GM21717 (cell line): Measurements from ENCODE around the gene ARHGAP4.
A peak's percentile ranks its signal among the peaks of the same experiment; 100 is the strongest.

Experiments
- ATAC-seq: cut with Tn5 transposase; IDR thresholded peaks from one replicate; pipeline ENCODE4 v1.9.1; 2021; ENCODE audit warnings: mild to moderate bottlenecking, moderate library complexity; ENCODE audit not compliant: unreplicated experiment

The ARHGAP4 gene

GRCh38 chrX:153908219-153908860 is 17.7 kb downstream of the ARHGAP4 start:
- no peak for ATAC-seq

GRCh38 chrX:153907456-153907855 is 18.6 kb downstream of the ARHGAP4 start:
- ATAC-seq: no peak

- ATAC-seq: no peak
Observed at GRCh38 chrX:153906126-153906917, 19.7 kb downstream of the ARHGAP4 start.

GRCh38 chrX:153905481-153906095 is 20.5 kb downstream of the ARHGAP4 start:
- ATAC-seq: no peak

- ATAC-seq: no peak
Observed at GRCh38 chrX:153903991-153904957, 21.8 kb downstream of the ARHGAP4 start, which contains the start of gene AVPR2. Gene AVPR2 (plus strand): TSS chrX:153904673. CDS start chrX:153905146, 473 bp downstream.

GRCh38 chrX:153903238-153903980 is 22.7 kb downstream of the ARHGAP4 start:
- ATAC-seq: no peak

GRCh38 chrX:153902385-153902784 is 23.7 kb downstream of the ARHGAP4 start:
- no peak for ATAC-seq

- no peak for ATAC-seq
Observed at GRCh38 chrX:153901753-153902140, 24.3 kb downstream of the ARHGAP4 start.

- peak; percentile 63 for ATAC-seq
Observed at GRCh38 chrX:153900831-153901752, 25.0 kb downstream of the ARHGAP4 start.

GRCh38 chrX:153897899-153898298 is 28.2 kb downstream of the ARHGAP4 start:
- ATAC-seq: no peak

GRCh38 chrX:153889123-153889522 is 36.9 kb downstream of the ARHGAP4 start:
- ATAC-seq: no peak

GRCh38 chrX:153888344-153888743 is 37.7 kb downstream of the ARHGAP4 start:
- no peak for ATAC-seq

GRCh38 chrX:153887385-153887784 is 38.7 kb downstream of the ARHGAP4 start:
- ATAC-seq: no peak

GRCh38 chrX:153886915-153887314 is 39.1 kb downstream of the ARHGAP4 start:
- ATAC-seq: no peak

GRCh38 chrX:153885968-153886903 is 39.8 kb downstream of the ARHGAP4 start, which contains the start of gene L1CAM:
Gene L1CAM (minus strand): TSS chrX:153886173. CDS start chrX:153875836, 10,337 bp downstream.
- ATAC-seq: no peak

- no peak for ATAC-seq
Observed at GRCh38 chrX:153885208-153885787, 40.8 kb downstream of the ARHGAP4 start.

- ATAC-seq: no peak
Observed at GRCh38 chrX:153884590-153884989, 41.5 kb downstream of the ARHGAP4 start.
